A549 (cell line): Measurements from ENCODE around the gene SRP9.

Experiments used
- CBX8 ChIP-seq: fragments of 200-600 bp; sonication (generic); IDR thresholded peaks from 2 replicates; pipeline ENCODE4 v1.6.1; 2016
- EP300 ChIP-seq, 2 experiments: fragments of >200 bp; sonication (Bioruptor Twin); formaldehyde crosslinking; IDR thresholded peaks; 2 replicates in 1 of 2; 3 replicates in 1 of 2; pipeline ENCODE4 v1.6.1; 2016 to 2017
- HOXB13 ChIP-seq: fragments of 250-450 bp; sonication (Bioruptor Pico); IDR thresholded peaks from 2 replicates; pipeline ENCODE4 v1.5.0; 2020; ENCODE audit warnings: low read depth, mild to moderate bottlenecking, moderate library complexity
- JUNB ChIP-seq: fragments of >200 bp; sonication (Bioruptor Twin); formaldehyde crosslinking; IDR thresholded peaks from 2 replicates; pipeline ENCODE4 v1.6.1; 2016
- KDM5A ChIP-seq: fragments of 200-600 bp; sonication (generic); IDR thresholded peaks from 2 replicates; pipeline ENCODE4 v1.6.1; 2016; ENCODE audit warnings: antibody characterized with exemption, mild to moderate bottlenecking
- POLR2A ChIP-seq: IDR thresholded peaks from 2 replicates; pipeline ENCODE4 v1.6.1; 2012; ENCODE audit warnings: mild to moderate bottlenecking, low read length
- RAD21 ChIP-seq, 2 experiments: fragments of >200 bp in 1 of 2; sonication (Bioruptor Twin) in 1 of 2; formaldehyde crosslinking in 1 of 2; IDR thresholded peaks in 1 of 2; conservative IDR thresholded peaks in 1 of 2; 2 replicates in 1 of 2; 3 replicates in 1 of 2; pipeline ENCODE4 v1.6.1; 2012 to 2018; ENCODE audit warnings: inconsistent platforms in 1 of 2
- SMC3 ChIP-seq: fragments of >200 bp; sonication (Bioruptor Twin); formaldehyde crosslinking; IDR thresholded peaks from 3 replicates; pipeline ENCODE4 v1.6.1; 2018; ENCODE audit warnings: inconsistent platforms
- ZFP36 ChIP-seq: fragments of 450-650 bp; IDR thresholded peaks from 2 replicates; pipeline ENCODE4 v1.6.1; 2014; ENCODE audit warnings: borderline replicate concordance; ENCODE audit not compliant: partially characterized antibody
- TF ChIP-seq, protein P1 (sequence below): fragments of >200 bp; sonication (Bioruptor Twin); formaldehyde crosslinking; IDR thresholded peaks from 3 replicates; pipeline ENCODE4 v1.5.1; 2016
- TF ChIP-seq, protein P2 (sequence below): IDR thresholded peaks from 2 replicates; pipeline ENCODE4 v1.6.1; 2012
- TF ChIP-seq, protein P3 (sequence below): fragments of 200-600 bp; sonication (generic); IDR thresholded peaks from 2 replicates; pipeline ENCODE4 v1.6.1; 2016; ENCODE audit warnings: antibody characterized with exemption, mild to moderate bottlenecking, moderate library complexity
- TF ChIP-seq, protein P4 (sequence below): IDR thresholded peaks from 2 replicates; pipeline ENCODE4 v1.6.1; 2012

DNA sequence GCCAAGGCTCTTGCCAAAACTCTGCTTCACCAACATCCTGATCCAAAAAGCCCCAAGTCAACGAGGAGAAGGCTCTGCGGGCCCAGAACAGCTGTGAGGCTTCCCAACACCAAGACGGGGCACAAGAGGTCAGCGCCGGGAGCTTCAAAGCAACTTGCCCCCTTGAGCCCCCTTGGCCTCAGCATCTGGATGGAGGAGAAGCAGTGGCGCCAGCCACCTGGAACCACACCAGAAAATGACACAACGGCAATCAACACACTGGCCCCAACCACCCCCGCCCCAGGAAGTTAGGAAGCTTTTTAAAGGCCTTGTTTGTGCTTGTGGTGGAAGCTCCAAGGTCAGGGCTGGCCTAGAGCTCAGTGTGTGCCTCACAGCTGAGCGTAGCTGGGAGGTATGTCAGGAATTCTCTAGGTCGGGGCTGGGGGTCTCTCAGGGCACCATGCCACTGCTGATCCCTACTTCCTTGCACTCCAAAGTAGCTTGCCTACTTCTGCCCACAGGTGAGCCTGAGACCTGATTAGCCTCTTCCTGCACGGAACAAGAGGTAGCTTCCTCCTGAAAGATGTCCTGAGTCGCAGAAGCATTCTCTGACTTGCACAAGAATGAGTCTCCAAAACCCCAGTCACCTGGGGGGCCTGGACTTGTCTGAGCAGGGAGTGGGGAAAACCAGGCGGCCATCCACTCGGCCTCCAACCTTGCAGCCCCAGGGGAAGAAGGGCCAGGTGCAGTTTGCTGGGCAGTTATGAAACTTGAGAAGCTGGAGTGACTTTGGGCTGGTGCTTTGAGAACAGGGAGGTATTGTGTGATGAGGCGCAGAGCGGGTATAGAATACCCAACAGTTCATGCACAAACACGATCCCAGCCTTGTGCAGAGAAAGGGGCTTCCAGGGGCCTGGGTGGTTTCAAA lies 9.7 kb upstream of the SRP9 start:
- TF ChIP-seq, protein P1, sequence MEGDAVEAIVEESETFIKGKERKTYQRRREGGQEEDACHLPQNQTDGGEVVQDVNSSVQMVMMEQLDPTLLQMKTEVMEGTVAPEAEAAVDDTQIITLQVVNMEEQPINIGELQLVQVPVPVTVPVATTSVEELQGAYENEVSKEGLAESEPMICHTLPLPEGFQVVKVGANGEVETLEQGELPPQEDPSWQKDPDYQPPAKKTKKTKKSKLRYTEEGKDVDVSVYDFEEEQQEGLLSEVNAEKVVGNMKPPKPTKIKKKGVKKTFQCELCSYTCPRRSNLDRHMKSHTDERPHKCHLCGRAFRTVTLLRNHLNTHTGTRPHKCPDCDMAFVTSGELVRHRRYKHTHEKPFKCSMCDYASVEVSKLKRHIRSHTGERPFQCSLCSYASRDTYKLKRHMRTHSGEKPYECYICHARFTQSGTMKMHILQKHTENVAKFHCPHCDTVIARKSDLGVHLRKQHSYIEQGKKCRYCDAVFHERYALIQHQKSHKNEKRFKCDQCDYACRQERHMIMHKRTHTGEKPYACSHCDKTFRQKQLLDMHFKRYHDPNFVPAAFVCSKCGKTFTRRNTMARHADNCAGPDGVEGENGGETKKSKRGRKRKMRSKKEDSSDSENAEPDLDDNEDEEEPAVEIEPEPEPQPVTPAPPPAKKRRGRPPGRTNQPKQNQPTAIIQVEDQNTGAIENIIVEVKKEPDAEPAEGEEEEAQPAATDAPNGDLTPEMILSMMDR: no peak
- TF ChIP-seq KDM5A: no peak
- TF ChIP-seq ZFP36: no peak
- TF ChIP-seq JUNB: no peak
- TF ChIP-seq SMC3: no peak
- TF ChIP-seq RAD21 (conservative IDR thresholded peaks at IDR 0.05 in 1 of 2, IDR thresholded peaks at IDR 0.05 in 1 of 2): no peak
- no peak for TF ChIP-seq HOXB13
- no peak for TF ChIP-seq CBX8
- TF ChIP-seq POLR2A: no peak
- TF ChIP-seq, protein P2, sequence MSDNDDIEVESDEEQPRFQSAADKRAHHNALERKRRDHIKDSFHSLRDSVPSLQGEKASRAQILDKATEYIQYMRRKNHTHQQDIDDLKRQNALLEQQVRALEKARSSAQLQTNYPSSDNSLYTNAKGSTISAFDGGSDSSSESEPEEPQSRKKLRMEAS: no peak
- TF ChIP-seq EP300 (IDR thresholded peaks at IDR 0.05): no peak
- TF ChIP-seq, protein P3, sequence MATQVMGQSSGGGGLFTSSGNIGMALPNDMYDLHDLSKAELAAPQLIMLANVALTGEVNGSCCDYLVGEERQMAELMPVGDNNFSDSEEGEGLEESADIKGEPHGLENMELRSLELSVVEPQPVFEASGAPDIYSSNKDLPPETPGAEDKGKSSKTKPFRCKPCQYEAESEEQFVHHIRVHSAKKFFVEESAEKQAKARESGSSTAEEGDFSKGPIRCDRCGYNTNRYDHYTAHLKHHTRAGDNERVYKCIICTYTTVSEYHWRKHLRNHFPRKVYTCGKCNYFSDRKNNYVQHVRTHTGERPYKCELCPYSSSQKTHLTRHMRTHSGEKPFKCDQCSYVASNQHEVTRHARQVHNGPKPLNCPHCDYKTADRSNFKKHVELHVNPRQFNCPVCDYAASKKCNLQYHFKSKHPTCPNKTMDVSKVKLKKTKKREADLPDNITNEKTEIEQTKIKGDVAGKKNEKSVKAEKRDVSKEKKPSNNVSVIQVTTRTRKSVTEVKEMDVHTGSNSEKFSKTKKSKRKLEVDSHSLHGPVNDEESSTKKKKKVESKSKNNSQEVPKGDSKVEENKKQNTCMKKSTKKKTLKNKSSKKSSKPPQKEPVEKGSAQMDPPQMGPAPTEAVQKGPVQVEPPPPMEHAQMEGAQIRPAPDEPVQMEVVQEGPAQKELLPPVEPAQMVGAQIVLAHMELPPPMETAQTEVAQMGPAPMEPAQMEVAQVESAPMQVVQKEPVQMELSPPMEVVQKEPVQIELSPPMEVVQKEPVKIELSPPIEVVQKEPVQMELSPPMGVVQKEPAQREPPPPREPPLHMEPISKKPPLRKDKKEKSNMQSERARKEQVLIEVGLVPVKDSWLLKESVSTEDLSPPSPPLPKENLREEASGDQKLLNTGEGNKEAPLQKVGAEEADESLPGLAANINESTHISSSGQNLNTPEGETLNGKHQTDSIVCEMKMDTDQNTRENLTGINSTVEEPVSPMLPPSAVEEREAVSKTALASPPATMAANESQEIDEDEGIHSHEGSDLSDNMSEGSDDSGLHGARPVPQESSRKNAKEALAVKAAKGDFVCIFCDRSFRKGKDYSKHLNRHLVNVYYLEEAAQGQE: no peak
- TF ChIP-seq, protein P4, sequence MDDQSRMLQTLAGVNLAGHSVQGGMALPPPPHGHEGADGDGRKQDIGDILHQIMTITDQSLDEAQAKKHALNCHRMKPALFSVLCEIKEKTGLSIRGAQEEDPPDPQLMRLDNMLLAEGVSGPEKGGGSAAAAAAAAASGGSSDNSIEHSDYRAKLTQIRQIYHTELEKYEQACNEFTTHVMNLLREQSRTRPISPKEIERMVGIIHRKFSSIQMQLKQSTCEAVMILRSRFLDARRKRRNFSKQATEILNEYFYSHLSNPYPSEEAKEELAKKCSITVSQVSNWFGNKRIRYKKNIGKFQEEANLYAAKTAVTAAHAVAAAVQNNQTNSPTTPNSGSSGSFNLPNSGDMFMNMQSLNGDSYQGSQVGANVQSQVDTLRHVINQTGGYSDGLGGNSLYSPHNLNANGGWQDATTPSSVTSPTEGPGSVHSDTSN: no peak
